Measurements from ENCODE around the gene MFGE8.

Gene MFGE8

DNA sequence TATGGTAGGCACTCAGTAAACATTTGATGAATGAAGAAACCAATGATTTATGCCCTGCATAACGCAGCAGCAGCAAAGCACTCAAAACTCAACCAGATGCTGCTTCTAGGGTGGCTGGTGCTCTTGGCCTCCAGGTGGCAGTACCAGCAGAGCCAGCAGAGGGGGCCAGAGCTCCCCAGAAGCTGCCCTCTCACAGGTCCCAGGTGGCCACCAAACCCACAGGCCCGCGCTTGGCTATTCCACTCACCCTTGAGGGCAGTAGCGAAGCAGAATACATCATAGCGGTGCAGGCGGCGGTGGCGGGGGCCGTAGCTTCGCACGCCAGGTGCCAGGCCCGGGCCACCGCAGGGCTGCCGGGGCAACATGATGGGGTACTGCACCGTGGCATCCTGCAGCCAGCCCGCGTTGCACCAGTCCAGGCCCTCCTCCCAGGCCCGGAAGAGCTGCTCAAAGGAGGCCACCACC, 34.4 kb downstream of the MFGE8 start:
- DNase-seq (ENCODE audit: low read depth, low spot score): no peak
- no peak overlapping the region for H3K27ac ChIP-seq

DNA sequence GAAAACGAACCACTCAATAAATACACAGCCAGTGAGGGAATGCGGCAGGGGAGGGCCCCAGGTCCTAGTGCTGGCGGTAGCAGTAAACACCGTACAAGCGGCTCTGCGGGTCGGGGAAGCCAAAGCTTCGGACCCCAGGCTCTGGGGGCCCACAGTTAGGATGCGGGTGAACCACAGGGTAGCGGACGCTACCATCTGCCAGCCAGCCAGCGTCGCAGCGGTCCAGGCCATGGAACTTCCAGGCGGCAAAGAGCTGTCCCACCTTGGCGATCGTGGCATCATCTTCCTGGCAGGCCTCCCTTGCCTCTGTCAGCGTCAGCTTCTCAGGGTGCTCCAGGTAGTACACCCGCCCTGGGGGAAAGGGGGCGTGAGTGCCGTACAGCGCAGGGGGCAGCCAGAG, 35.3 kb downstream of the MFGE8 start:
- no peak overlapping the region for H3K27ac ChIP-seq
- no peak for DNase-seq (ENCODE audit: low read depth, low spot score)

DNA sequence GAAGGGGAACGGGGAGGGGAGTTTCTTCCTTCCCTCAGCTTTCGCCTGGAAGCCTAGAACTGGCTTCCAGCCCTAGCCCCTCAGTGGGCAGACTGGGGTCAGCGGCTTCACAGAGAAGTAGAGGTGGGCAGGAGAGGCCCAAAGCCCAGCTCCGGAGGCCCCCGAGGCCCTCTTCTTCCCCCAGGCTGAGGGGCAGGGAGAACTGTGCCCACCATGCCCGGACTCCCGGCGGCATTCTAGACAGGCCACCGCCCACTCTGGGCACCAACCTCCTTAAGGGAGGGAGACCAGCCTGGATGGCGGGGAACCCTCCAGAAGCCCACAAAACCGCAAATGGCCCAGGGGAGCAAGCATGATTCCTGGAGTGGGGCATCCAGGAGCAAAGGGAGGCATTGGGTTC, 35.8 kb downstream of the MFGE8 start:
- H3K27ac ChIP-seq: no peak overlapping the region
- DNase-seq (ENCODE audit: low read depth, low spot score): no peak

DNA sequence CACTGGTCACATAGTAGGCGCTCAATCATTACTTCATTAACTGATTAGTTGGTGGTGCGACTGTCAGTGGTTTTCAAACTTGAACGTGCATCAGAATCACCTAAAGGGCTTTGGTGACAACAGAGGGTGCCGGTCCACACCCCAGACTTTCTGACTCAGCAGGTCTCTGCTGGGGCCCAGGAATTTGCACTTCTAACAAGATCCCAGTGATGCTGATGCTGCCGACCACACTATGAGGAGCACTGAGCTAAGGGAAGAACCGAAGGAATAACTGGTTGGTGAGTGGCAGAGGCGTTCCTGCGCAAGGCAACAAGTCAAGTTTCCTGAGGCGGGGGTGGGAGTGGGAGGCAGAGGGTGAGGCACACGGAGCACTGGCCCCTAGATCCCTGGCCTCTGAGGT, 36.6 kb downstream of the MFGE8 start:
- no peak overlapping the region for H3K27ac ChIP-seq
- no peak for DNase-seq (ENCODE audit: low read depth, low spot score)

DNA sequence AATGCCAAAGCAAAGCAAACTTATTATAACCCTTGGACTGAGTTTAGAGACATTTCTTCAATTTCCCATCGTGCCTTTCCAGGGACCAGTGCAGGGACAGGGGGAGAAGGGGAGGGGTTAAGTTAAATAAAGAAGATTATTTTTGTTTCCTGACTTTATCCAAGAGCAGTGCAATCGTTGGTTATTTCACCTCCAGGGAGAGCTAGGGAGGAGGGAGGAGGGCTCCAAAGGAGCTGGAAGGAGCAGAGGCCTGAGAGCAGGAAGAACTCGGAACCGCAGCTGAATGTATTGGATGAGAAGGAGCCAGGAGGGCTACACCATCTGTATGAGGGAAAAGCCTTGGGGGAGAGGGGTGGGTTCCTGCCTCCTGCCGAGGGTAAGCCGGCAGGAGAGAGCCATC, 38.5 kb downstream of the MFGE8 start:
- no peak for DNase-seq (ENCODE audit: low read depth, low spot score)
- no peak overlapping the region for H3K27ac ChIP-seq

DNA sequence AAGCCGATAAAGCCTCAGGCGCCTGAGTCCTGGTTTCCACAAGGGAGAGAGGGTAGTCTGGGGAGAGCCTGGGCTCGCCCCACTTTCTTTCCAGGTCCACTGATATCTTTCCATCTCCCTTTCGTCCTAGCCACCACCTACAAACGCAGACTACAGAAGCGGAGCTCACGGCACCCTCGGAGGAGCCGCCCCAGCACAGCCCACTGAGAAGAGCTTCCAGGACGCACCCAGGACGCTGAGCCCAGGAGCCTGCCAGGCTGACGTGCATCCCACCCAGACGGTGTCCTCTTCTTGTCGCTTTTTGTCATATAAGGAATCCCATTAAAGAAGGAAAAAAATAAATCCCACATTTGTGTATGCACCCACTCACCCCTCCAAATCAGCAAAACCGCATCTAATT, 38.9 kb downstream of the MFGE8 start:
- DNase-seq (ENCODE audit: low read depth, low spot score): no peak
- H3K27ac ChIP-seq: no peak overlapping the region

DNA sequence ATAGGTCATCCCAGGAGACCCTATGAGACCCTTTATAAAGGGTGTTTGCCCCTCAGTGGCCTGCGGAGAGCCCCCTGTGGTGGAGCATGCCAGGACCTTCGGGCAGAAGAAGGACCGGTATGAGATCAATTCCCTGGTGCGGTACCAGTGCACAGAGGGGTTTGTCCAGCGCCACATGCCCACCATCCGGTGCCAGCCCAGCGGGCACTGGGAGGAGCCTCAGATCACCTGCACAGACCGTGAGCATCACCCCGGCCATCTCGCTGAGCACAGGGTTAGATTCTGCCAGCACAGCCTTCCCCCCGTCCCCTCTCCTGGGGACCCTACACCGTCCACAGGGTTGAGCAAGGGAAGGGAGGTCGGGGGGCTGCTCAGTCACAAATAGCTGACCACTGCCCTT, 39.4 kb downstream of the MFGE8 start:
- no peak for DNase-seq (ENCODE audit: low read depth, low spot score)
- H3K27ac ChIP-seq: no peak overlapping the region

DNA sequence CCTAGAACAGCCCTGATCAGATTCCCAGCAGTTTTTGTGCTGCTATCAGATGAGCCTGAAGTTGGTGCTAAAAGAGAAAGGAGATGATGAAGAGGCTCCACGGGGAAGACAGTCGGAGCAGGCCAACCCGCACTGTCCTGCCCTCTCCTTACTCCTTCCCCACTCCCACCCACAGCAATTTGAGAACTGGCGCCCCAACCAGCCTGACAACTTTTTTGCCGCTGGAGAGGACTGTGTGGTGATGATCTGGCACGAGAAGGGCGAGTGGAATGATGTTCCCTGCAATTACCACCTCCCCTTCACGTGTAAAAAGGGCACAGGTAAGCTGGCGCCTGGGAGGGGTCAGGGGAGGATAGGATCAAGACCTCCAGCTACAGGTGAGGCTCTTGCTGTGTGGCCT, 40.5 kb downstream of the MFGE8 start:
- H3K27ac ChIP-seq: no peak overlapping the region
- DNase-seq (ENCODE audit: low read depth, low spot score): no peak

DNA sequence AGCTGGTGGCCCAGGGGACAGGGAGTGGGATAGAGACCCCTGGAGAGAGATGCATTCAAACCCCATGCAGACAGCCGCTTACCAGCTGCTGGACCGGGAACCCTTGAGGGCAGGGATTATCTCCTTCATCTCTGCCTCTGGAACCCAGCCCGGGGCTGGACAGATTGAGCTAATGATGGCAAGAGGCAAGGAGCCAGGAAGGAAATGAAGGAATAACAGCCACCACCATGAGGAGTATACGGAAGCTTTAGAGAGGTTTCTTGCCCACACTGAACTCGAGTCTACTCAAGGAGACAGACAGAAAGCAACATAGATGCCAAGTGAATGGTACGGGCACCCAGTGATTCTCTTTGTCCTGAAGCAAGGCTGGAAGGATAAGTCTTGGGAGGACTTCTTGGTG, 41.1 kb downstream of the MFGE8 start:
- no peak for DNase-seq (ENCODE audit: low read depth, low spot score)
- H3K27ac ChIP-seq: no peak overlapping the region

DNA sequence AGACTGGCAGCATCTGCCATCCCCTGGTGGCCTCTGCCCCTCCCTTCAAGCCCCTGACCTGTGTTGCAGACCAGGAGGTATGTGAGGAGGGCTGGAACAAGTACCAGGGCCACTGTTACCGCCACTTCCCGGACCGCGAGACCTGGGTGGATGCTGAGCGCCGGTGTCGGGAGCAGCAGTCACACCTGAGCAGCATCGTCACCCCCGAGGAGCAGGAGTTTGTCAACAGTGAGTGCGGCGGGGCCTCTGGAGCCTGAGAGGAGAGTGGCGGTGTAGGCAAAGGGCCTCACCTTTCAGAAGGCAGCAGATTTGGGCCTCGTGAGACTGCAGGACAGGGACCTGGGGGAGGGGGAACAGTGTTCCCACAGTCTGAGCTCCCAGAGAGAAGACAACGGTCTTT, 41.9 kb downstream of the MFGE8 start:
- no peak for DNase-seq (ENCODE audit: low read depth, low spot score)

DNA sequence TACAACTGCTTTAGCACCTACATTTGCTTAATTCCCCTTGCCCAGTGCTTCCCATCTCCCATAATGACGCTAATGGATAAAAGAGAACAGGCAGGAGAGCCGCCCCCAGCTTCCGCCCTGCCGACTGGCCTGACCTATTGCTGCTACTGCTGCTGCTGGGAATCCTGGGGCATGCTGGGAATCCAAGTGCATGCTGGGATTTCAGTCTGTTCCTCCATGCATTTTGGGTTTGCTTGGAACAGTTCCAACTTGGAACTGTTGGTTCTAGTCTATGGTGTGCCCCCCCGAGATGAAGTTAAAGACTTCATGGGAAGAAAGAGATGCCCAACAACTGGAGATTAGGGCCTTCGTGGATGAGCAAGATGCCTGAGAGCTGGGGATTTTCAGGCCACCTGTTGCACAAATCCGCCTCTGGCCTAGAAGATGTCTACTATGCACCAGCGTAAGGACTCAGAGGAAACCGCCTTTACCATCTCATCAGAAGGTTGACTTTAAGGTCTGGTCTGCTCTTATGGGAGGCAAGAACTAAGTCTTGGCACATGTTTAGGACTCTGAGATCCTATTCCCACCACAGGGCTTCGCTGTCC, 46.8 kb downstream of the MFGE8 start:
- no peak for DNase-seq (ENCODE audit: low read depth, low spot score)

More for the DNA sequence above, 41.9 kb downstream of the MFGE8 start:
- H3K27ac ChIP-seq: no peak overlapping the region

DNA sequence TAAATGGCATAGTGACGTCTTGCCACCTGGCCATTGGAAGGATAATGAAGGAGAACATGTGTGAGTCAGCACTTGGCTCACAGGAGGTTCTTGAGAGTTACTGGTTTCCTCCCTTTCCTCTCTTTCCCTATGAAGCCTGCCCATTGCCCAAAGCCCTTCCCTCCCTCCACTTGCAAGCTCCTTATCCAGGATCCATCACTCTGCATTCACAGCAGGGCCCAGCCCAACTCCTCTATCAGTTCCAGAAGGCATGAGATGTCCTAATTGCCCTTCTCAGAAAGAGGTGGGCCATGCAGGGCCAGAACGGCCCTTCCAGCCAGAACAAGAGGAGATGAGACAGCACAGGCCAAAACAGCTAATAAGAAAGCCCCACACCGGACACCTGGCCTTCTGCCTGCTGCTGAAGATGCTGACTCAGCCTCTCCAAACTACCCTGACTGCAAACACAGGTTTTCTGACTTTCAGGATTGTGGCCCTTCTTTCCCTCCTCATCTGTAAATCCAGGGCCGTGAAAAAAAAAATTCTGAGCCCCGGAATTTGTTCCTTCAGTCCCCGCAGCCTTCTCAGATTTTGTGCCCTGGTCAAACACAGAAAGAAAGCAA, 47.6 kb downstream of the MFGE8 start:
- DNase-seq (ENCODE audit: low read depth, low spot score): no peak

More for the DNA sequence above, 46.8 kb downstream of the MFGE8 start:
- H3K27ac ChIP-seq: no peak overlapping the region

DNA sequence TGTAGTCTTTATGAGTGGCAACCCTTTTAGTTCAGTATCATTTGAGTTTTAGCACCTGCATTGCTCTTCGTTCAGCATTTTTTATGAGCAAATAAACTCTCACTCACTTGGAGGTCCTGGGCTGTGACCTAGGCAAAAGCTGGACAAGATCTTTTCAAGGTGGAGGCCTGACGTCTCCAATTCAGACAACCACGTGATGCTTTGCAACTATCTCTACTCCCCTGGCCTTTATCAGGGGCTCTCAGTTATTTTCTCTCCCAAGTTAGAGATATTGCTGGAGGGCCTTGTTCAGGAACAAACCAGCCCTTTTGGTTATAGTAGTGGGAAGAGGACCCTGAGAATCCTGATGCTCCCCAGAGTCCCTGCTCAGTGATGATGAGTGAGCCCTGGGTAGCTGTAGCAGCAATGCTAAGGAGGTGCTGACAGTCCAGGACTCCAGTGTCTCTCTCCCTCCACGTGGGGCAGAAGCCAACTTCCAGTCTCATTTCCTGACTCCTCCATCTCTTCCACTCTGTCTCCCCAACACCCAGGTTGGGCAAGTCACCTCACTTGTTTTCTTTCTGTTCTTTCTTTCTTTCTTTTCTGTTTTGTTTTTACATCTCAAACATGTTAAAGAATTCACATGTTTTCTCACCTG, 48.2 kb downstream of the MFGE8 start:
- no peak overlapping the region for H3K27ac ChIP-seq
- DNase-seq (ENCODE audit: low read depth, low spot score): no peak

More for the DNA sequence above, 47.6 kb downstream of the MFGE8 start:
- no peak overlapping the region for H3K27ac ChIP-seq

DNA sequence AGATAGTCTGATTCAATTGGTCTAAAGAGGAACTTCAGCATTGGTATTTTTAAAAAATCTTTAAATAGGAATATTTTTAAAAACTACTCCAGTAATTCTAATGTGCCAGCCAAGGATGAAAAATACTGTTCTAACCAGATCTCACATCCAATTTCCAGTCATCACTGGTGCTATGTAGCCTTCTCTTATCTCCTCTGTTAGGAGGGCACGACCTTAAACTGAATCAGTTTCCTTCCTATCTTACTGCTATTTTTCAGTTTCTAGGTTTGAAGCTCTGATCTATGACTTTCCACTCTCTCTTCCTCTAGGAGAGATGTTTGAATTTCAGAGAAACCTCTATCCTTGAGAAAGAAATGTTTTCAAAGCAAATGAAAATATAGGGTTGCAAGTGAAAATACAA, 49.8 kb downstream of the MFGE8 start:
- no peak overlapping the region for H3K27ac ChIP-seq
- DNase-seq (ENCODE audit: low read depth, low spot score): no peak

DNA sequence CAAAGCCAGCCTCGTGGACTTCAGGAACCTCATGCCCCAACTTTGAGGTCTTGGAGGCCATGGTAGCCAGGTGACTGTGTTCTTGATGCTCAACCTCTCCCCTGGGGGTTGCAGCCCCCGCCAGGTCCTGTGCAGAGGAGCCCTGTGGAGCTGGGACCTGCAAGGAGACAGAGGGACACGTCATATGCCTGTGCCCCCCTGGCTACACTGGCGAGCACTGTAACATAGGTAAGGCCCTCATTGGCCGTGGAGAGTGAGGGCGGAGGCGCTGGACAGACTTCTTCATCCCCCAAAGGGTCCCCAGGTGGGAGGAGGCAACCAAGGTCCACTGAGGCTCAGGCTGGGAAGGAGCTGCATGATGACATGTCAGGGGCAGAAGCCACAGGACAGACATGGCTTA, 53.0 kb downstream of the MFGE8 start:
- no peak for DNase-seq (ENCODE audit: low read depth, low spot score)
- H3K27ac ChIP-seq: no peak overlapping the region

DNA sequence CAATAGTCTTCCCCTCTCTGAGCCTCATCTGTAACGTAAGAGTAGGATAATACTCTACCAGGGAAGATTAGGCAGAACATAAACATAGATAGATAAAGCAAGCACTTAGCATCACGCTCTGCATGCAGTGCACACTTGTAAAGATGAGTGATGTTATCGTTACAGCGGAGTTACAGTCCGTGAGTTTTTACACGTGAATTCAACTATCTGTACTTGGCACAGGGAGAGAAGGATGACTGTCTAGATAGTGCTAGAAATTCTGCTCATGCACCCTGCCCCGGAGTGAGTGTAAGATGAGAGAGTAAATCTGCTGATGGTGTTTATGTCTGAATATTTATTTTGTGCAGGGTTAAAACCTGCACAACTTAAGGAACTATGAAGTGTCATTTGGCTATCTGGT, 53.6 kb downstream of the MFGE8 start:
- no peak for DNase-seq (ENCODE audit: low read depth, low spot score)
- no peak overlapping the region for H3K27ac ChIP-seq

DNA sequence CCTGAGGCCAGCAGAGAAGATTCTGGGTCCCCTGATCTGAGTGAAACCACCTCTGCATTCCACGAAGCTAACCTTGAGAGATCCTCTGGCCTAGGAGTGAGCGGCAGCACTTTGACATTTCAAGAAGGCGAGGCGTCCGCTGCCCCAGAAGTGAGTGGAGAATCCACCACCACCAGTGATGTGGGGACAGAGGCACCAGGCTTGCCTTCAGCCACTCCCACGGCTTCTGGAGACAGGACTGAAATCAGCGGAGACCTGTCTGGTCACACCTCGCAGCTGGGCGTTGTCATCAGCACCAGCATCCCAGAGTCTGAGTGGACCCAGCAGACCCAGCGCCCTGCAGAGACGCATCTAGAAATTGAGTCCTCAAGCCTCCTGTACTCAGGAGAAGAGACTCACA, 54.2 kb downstream of the MFGE8 start:
- no peak for DNase-seq (ENCODE audit: low read depth, low spot score)
- H3K27ac ChIP-seq: no peak overlapping the region

DNA sequence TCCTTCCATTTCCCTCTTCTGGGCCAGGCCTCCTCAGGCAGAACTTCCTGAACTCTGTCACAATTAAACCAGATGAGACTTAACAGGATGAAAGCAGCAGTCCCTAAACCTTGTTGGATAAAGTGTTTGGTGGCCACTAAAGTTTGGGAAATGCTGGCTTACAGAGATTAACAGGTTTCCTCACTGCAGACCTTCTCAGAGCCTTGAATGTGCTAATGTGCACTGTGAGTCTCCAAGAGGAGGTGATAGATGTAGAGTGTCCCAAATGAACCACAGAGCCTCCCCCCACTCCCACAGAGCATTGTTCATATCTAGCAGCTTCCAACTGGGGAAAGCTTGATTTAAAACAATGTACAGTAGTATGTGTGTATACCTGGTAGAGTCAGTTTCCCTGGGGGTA, 60.7 kb downstream of the MFGE8 start:
- H3K27ac ChIP-seq: no peak overlapping the region

DNA sequence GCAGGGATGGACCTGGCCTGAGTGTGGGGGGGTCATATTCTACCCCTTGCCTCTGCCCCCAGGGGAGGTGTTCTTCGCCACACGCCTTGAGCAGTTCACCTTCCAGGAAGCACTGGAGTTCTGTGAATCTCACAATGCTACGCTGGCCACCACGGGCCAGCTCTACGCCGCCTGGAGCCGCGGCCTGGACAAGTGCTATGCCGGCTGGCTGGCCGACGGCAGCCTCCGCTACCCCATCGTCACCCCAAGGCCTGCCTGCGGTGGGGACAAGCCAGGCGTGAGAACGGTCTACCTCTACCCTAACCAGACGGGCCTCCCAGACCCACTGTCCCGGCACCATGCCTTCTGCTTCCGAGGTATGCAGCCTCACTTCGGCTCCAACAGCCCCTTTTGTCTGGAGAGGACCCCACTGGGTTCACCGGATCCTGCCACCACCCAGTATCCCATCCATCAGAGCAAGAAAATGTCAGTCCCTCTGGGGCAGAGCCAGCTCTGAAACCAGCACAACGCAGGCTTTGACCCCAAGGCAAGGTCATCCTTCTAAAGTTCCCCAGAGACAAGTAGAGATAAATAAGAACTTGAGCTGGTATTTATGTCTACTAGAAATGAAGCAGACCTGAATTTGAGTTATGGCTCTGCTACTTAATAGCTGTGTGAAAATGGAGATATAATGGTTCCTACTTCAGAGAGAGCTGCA, 63.7 kb downstream of the MFGE8 start:
- H3K27ac ChIP-seq: no peak overlapping the region
- DNase-seq (ENCODE audit: low read depth, low spot score): no peak

More for the DNA sequence above, 60.7 kb downstream of the MFGE8 start:
- DNase-seq (ENCODE audit: low read depth, low spot score): no peak
